ENCODE measurements around the gene KANSL1. TPM values are rescaled to one million over a fixed set of nuclear protein-coding genes. Genes with fewer than 3 reads are reported as not detected.
"Not testable (repeated sequence)": the region's sequence is repeated elsewhere in the genome, so short reads cannot be mapped to it uniquely, and the experiment has no call there.

KANSL1 gene
- total and polyA plus RNA-seq, 9 of the 15 experiments (the other 6 are each of a cell fraction or from before 2014, with no cell fraction given): 3.6 to 55.4 (median 31.8) TPM

DNA sequence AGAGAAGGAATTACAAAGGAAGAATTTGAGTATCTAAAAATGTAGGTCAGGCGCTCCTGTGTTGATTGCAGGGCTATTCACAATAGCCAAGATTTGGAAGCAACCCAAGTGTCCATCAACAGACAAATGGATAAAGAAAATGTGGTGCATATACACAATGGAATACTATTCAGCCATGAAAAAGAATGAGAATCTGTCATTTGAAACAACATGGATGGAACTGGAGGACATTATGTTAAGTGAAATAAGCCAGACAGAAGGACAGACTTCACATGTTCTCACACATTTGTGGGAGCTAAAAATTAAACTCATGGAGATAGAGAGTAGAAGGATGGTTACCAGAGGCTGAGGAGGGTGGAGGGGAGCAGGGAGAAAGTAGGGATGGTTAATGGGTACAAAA, 187.1 kb downstream of the KANSL1 start:
- H3K4me1 ChIP-seq (replicated peaks in 1 of 2; ENCODE audit: control insufficient read depth in 2 of 2, insufficient read depth in 2 of 2, low read length in 2 of 2): peaks cover 0 to 20% of the 10 kb centered on the region in 2 experiments; a peak in 4 of 5 replicates
- H3K9me3 ChIP-seq (replicated peaks; ENCODE audit: control insufficient read depth, insufficient read depth, low read depth, low read length); CTCF ChIA-PET (ENCODE audit: low intra/inter-chr PET ratio); H3K79me2 ChIP-seq (ENCODE audit: control insufficient read depth, insufficient read depth, low read length); ATAC-seq; H3K36me3 ChIP-seq (ENCODE audit: control insufficient read depth, insufficient read depth, low read length); H3K9me1 ChIP-seq (ENCODE audit: control insufficient read depth, insufficient read depth, low read length); intact Hi-C loops (cut with micrococcal nuclease); H3K27ac ChIP-seq (ENCODE audit: extremely low read depth, low read depth, low read length); H4K20me1 ChIP-seq (replicated peaks; ENCODE audit: control insufficient read depth, insufficient read depth, low read length); POLR2A ChIA-PET; DNase-seq (ENCODE audit: extremely low read depth in 1 of 4, low spot score in 3 of 4); FAIRE-seq; H2AFZ ChIP-seq (ENCODE audit: low read depth, low read length); BruUV-seq (replicated peaks); H3K4me2 ChIP-seq (ENCODE audit: insufficient read depth, low read length); H3K9ac ChIP-seq (ENCODE audit: insufficient read depth in 1 of 2, low read depth in 2 of 2, low read length in 2 of 2); H3K4me3 ChIP-seq: not testable (repeated sequence)
- H3K27me3 ChIP-seq (ENCODE audit: control insufficient read depth in 2 of 2, insufficient read depth in 2 of 2, low read length in 2 of 2): peaks cover 3 to 19% of the 10 kb centered on the region in 2 experiments; a peak in 3 of 5 replicates
- in situ Hi-C loops (cut with MboI): loop anchor here (10.0 kb wide), 1 partner anchor 279 kb away; no protein-coding TSS in a partner anchor
- peak; percentile 70 for TF ChIP-seq RBM25 (IDR thresholded peaks at IDR 0.05; ENCODE audit: low read depth, low read length, severe bottlenecking)
- TF ChIP-seq KDM1A (IDR thresholded peaks at IDR 0.05): peak in 1 of 2 experiments; percentile 30; a peak in 1 of 4 replicates
- TF ChIP-seq ZNF146 (CRISPR knock-in tag; IDR thresholded peaks at IDR 0.05; ENCODE audit: unreplicated experiment): peak; percentile 94
- 36% methylated on average over 1 of the region's 1 CpG for WGBS (ENCODE audit: insufficient coverage, low coverage, missing lambda C conversion rate)

All from K562 (cell line).